Measurements from ENCODE around the gene DDC.

DDC gene, protein sequence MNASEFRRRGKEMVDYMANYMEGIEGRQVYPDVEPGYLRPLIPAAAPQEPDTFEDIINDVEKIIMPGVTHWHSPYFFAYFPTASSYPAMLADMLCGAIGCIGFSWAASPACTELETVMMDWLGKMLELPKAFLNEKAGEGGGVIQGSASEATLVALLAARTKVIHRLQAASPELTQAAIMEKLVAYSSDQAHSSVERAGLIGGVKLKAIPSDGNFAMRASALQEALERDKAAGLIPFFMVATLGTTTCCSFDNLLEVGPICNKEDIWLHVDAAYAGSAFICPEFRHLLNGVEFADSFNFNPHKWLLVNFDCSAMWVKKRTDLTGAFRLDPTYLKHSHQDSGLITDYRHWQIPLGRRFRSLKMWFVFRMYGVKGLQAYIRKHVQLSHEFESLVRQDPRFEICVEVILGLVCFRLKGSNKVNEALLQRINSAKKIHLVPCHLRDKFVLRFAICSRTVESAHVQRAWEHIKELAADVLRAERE

DNA sequence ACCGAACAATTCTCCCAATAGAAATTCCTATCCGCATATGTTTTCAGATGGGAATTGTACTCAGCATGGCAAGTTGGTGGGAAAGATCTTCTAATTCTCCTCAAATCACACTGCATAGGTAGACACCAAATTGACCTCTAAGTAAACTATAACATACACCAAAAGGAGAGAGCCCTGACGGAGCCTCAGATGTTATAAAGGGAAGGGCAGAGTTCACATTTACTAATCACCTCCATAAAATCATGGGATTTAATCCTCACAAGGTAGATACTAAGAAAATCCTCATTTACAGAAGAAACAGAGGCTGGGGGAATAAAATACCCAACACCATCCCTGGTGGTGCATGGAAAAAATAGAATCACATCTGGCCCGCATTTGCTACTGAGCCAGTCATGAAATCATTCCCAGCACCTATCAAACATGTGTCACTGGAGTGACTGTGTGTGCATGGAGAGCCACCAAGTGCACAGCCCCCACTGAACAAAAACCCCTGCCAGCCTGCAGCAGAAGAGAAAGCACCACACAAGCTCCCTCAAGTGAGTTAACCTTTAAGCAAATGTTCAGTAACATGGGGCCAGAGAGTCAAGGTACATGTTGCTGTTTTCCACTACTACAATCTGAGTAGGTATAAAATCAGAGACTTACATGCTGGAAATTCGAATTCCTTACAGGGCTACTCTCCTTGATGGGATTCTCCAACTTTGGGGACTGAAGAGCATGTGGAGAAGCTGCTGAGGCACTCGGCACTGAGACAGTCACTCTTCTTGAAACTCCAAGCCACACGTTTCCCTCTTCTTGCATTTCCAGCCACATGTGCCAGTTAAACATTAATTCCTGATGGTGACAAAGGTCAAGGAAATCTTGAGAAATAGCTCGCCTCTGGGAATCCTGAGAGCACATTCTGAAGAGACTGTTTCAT is at the start of gene DDC:
DDC (minus strand) TSS at position 766 of the 919 bp plus-strand sequence. CDS start 21,320 bp downstream, outside the sequence.
- no peak for DNase-seq

GRCh38 chr7:50613473-50613872 is 48.3 kb upstream of the DDC start:
- no peak for DNase-seq

- no peak for DNase-seq
These were observed 47.5 kb upstream of the DDC start for GRCh38 chr7:50612704-50613103.

GRCh38 chr7:50610521-50611277 is 45.5 kb upstream of the DDC start:
- DNase-seq, result no peak

- no peak for DNase-seq
These were observed 43.1 kb upstream of the DDC start for GRCh38 chr7:50608196-50608906.

GRCh38 chr7:50607524-50608125 is 42.4 kb upstream of the DDC start:
- DNase-seq, result no peak

- no peak for DNase-seq
These were observed 39.9 kb upstream of the DDC start for GRCh38 chr7:50605059-50605458.

DNA sequence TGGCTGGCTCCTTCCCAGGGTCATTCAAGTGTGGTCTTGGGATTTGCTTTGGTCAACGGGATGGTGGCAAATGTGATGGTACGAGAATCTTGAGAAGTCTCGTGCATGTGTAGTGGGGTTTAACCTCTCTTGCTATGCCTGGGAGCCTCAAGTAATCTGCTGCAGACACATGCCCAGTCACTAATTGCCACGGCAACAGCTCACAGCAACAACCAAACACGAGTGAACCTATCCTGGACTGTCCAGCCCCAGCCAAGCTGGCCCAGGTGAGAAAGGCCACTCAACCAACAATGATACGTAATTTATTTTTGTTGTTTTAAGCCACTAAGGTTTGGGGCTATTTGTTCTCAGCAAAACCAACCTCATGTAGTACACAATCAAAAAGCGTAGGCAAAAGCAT is 38.1 kb upstream of the DDC start:
- no peak for DNase-seq

GRCh38 chr7:50599385-50599784 is 34.2 kb upstream of the DDC start:
- no peak for DNase-seq

GRCh38 chr7:50598460-50599343 is 33.5 kb upstream of the DDC start:
- DNase-seq, result no peak

- no peak for DNase-seq
These were observed 31.3 kb upstream of the DDC start for GRCh38 chr7:50596484-50596883.

DNA sequence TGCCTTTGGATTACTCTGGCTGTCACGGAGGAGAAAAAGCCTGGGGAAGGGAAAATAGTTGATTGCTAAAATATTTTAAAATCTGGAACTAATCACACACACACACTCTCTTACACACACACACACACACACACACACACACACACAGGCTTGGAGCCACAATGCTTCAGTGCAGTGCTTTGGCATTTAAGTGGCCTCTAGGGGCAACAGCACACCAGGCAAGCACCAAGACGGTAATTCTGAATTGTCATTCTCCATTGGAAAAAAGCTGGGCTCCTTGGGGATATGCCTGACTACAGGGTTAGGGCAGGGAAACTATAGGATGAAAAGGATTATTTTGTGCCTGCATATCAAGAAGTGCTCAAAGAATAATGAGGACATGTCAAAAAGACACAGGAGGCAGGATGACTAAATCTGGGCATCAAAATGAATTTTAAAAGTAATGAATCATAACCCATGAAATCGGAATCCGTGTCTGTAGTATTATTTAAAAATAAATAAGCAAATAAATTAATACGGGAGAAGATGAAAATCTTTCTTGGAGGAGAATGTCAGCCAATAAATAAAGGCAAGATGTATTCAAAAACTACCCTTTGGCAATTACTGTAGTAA is 30.4 kb upstream of the DDC start:
- DNase-seq, result no peak

GRCh38 chr7:50594734-50595485 is 29.7 kb upstream of the DDC start:
- no peak for DNase-seq

DNA sequence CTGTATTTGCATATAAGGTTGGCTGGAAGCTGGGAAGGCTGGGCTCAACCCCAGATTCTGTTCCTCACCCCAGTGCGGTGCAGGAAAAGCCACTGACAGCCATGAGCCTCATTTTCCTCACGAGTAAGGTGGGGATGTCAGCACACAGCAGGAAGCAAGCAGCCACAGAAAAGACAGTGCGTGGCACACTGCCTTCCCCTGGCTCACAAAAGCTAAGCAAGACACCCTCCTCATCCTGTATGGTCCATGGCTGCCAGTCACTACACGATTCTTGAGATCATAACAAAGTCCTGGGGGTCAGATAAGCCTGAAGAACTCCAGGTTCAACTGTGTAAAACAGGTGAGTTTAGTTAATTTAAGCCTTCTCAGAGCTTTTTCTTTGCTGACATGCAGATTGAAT is 28.9 kb upstream of the DDC start:
- DNase-seq, result no peak

- DNase-seq, result no peak
These were observed 27.7 kb upstream of the DDC start for GRCh38 chr7:50592940-50593339.

GRCh38 chr7:50591480-50592438 is 26.6 kb upstream of the DDC start:
- DNase-seq, result no peak

GRCh38 chr7:50591098-50591479 is 25.9 kb upstream of the DDC start:
- DNase-seq, result no peak

DNA sequence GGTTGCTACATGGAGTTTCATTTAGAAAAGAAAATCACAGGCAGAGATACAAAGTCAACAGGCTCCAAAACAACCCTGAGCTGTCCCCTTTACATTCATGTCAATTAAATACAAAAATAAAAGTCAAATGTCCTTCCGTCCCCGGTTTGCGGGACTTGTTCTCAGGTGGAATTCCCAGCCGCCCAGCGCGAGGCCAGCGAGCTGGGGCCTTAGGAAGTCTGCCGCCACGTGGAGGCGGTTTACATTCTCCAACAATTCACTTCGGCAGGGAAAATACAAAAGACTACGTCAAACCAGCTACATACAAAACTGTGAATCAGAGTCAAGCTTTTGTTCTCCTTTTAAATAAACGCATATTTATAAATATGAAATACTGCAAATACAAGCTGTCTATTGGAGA is 25.3 kb upstream of the DDC start:
- DNase-seq, result no peak
